Measurements from ENCODE around the gene ZNF181.

Gene ZNF181

GRCh38 chr19:34759218-34759917 is 25.3 kb downstream of the ZNF181 start:
- DNase-seq = no peak

- no peak for DNase-seq
Measured at GRCh38 chr19:34766386-34766785, 32.3 kb downstream of the ZNF181 start.

- no peak for DNase-seq
Measured at GRCh38 chr19:34767951-34768350, 33.9 kb downstream of the ZNF181 start.

GRCh38 chr19:34772697-34773554 is 38.9 kb downstream of the ZNF181 start, which contains the start of gene ZNF599:
ZNF599 (minus strand) TSS chr19:34773215; CDS start chr19:34772841, 374 bp downstream.
- peak; percentile 97 for DNase-seq

GRCh38 chr19:34773555-34773864 is 39.5 kb downstream of the ZNF181 start:
- no peak for DNase-seq

- no peak for DNase-seq
Measured at GRCh38 chr19:34774857-34775256, 40.8 kb downstream of the ZNF181 start.

- DNase-seq = no peak
Measured at GRCh38 chr19:34778342-34778741, 44.3 kb downstream of the ZNF181 start.

GRCh38 chr19:34779652-34780051 is 45.6 kb downstream of the ZNF181 start:
- no peak for DNase-seq

- no peak for DNase-seq
Measured at GRCh38 chr19:34786236-34786635, 52.2 kb downstream of the ZNF181 start.

GRCh38 chr19:34787059-34787824 is 53.2 kb downstream of the ZNF181 start:
- peak; percentile 66 for DNase-seq

- DNase-seq = no peak
Measured at GRCh38 chr19:34788074-34788473, 54.0 kb downstream of the ZNF181 start.

GRCh38 chr19:34793565-34793964 is 59.5 kb downstream of the ZNF181 start:
- no peak for DNase-seq

GRCh38 chr19:34794066-34794960 is 60.3 kb downstream of the ZNF181 start:
- no peak for DNase-seq
